Neural crest cell (in vitro differentiated cells): ENCODE measurements around the gene MR1. TPM values are rescaled to one million over a fixed set of nuclear protein-coding genes. Genes with fewer than 3 reads are reported as not detected.

Experiments
- DNase-seq: peaks from one replicate; pipeline ENCODE4 v3.0.0; 2021; ENCODE audit warnings: low read depth, mixed read lengths, low spot score
- H3K27ac Mint-ChIP-seq: one replicate; pipeline ENCODE4 v1.8.0; 2021; ENCODE audit warnings: mild to moderate bottlenecking, mixed read lengths; ENCODE audit not compliant: unreplicated experiment
- H3K27me3 Mint-ChIP-seq: 2 replicates; pipeline ENCODE4 v1.8.0; 2021; ENCODE audit warnings: low read depth, mild to moderate bottlenecking, mixed read lengths
- H3K36me3 Mint-ChIP-seq: 2 replicates; pipeline ENCODE4 v1.8.0; 2021; ENCODE audit warnings: low read depth, mild to moderate bottlenecking, mixed read lengths
- H3K4me1 Mint-ChIP-seq: 2 replicates; pipeline ENCODE4 v1.8.0; 2021; ENCODE audit warnings: mixed read lengths
- H3K4me3 Mint-ChIP-seq: one replicate; pipeline ENCODE4 v1.8.0; 2021; ENCODE audit warnings: mild to moderate bottlenecking, mixed read lengths
- H3K9me3 Mint-ChIP-seq: 2 replicates; pipeline ENCODE4 v1.8.0; 2021; ENCODE audit warnings: mixed read lengths
- CTCF ChIP-seq: fragments of 200-600 bp; sonication (generic); conservative IDR thresholded peaks from 2 replicates; pipeline ENCODE4 v1.5.0; 2021; ENCODE audit warnings: antibody characterized with exemption, mild to moderate bottlenecking
- total RNA-seq: library from RNA; stranded (reverse); gene quantifications from 2 replicates; pipeline ENCODE4 v1.2.1, GENCODE V29; 2021

Gene MR1
- total RNA-seq, 1 donor from 2014 or later, result 0.21 TPM

- H3K27me3 Mint-ChIP-seq, result peaks cover 5% of the 10 kb centered on the region
- peaks cover 50% of the 10 kb centered on the region for H3K4me1 Mint-ChIP-seq
- H3K9me3 Mint-ChIP-seq, result no peaks in the 10 kb centered on the region
- no peak for DNase-seq
- no peak for TF ChIP-seq CTCF
- peak overlapping the region; percentile 13 for H3K27ac Mint-ChIP-seq
- H3K36me3 Mint-ChIP-seq, result no peaks in the 10 kb centered on the region
- H3K4me3 Mint-ChIP-seq, result peak overlapping the region; percentile 99
Observed at GRCh38 chr1:181090641-181091126, 56.9 kb downstream of the MR1 start.

- Mint-ChIP-seq H3K9me3 (no peaks in the 10 kb centered on the region), H3K4me1 (peaks cover 58% of the 10 kb centered on the region), H3K36me3 (no peaks in the 10 kb centered on the region), H3K4me3 (peak overlapping the region; percentile 99), H3K27me3 (peaks cover 5% of the 10 kb centered on the region), H3K27ac (no peak overlapping the region)
- TF ChIP-seq CTCF, result no peak
- no peak for DNase-seq
Observed at GRCh38 chr1:181091309-181092040, 57.7 kb downstream of the MR1 start.

GRCh38 chr1:181092056-181092455 lies 58.3 kb downstream of the MR1 start:
- no peak overlapping the region for H3K27ac Mint-ChIP-seq
- peaks cover 5% of the 10 kb centered on the region for H3K27me3 Mint-ChIP-seq
- peak overlapping the region; percentile 62 for H3K4me3 Mint-ChIP-seq
- H3K36me3 Mint-ChIP-seq, result no peaks in the 10 kb centered on the region
- H3K4me1 Mint-ChIP-seq, result peaks cover 62% of the 10 kb centered on the region
- TF ChIP-seq CTCF, result no peak
- DNase-seq, result no peak
- no peaks in the 10 kb centered on the region for H3K9me3 Mint-ChIP-seq

GRCh38 chr1:181092883-181093458 lies 59.2 kb downstream of the MR1 start:
- Mint-ChIP-seq H3K9me3 (no peaks in the 10 kb centered on the region), H3K27me3 (peaks cover 5% of the 10 kb centered on the region), H3K4me1 (peaks cover 70% of the 10 kb centered on the region), H3K4me3 (peak overlapping the region; percentile 62), H3K36me3 (no peaks in the 10 kb centered on the region), H3K27ac (no peak overlapping the region)
- no peak for TF ChIP-seq CTCF
- no peak for DNase-seq

- Mint-ChIP-seq H3K9me3 (no peaks in the 10 kb centered on the region), H3K4me3 (peak overlapping the region; percentile 18), H3K27me3 (peaks cover 4% of the 10 kb centered on the region), H3K4me1 (peaks cover 71% of the 10 kb centered on the region), H3K36me3 (no peaks in the 10 kb centered on the region), H3K27ac (no peak overlapping the region)
- no peak for DNase-seq
- TF ChIP-seq CTCF, result no peak
Observed at GRCh38 chr1:181094416-181095212, 60.8 kb downstream of the MR1 start.
